Left renal cortex interstitium (tissue), 4 donors: ENCODE data around the gene KBTBD13. TPM values are rescaled to one million over a fixed set of nuclear protein-coding genes. Genes with fewer than 3 reads are reported as not detected.
"Not testable (repeated sequence)": the region's sequence is repeated elsewhere in the genome, so short reads cannot be mapped to it uniquely, and the experiment has no call there.

Source experiments
- DNase-seq, 4 donors: peaks; one replicate each; pipeline ENCODE4 v3.0.0-alpha.2; 2013; ENCODE audit warnings: low read depth in 4 of 4, low spot score in 2 of 4, missing footprints in 1 of 4
- polyA plus RNA-seq, 4 donors: library from polyadenylated mRNA; unstranded; fragments of 120-200 nt; gene quantifications; one replicate each; pipeline ENCODE4 v1.2.1, GENCODE V29; 2013; ENCODE audit not compliant: insufficient read length in 4 of 4

KBTBD13 gene
- polyA plus RNA-seq, 4 donors = 0.04 to 0.05 (median 0.05) TPM; not detected in 1

DNA sequence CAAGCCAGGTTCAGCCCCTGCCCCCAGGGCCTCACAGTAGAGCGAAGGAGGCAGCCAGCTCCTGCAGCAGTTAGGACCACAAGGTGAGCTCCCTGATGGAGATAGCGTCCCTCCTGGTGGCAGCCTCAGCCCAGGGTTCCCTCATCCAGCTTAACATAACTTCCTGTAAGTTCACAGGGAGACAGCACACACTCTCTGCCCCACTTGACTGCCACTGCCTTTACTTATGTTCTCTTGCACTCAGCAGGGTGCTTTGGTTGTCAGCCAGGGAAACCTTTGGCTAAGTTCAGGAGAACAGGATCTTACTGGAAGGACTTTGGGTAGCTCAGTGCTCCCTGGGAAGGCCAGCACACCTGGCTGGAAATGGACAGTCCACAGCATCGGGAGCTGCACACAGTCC, 10.9 kb downstream of the KBTBD13 start:
- DNase-seq = no peak

DNA sequence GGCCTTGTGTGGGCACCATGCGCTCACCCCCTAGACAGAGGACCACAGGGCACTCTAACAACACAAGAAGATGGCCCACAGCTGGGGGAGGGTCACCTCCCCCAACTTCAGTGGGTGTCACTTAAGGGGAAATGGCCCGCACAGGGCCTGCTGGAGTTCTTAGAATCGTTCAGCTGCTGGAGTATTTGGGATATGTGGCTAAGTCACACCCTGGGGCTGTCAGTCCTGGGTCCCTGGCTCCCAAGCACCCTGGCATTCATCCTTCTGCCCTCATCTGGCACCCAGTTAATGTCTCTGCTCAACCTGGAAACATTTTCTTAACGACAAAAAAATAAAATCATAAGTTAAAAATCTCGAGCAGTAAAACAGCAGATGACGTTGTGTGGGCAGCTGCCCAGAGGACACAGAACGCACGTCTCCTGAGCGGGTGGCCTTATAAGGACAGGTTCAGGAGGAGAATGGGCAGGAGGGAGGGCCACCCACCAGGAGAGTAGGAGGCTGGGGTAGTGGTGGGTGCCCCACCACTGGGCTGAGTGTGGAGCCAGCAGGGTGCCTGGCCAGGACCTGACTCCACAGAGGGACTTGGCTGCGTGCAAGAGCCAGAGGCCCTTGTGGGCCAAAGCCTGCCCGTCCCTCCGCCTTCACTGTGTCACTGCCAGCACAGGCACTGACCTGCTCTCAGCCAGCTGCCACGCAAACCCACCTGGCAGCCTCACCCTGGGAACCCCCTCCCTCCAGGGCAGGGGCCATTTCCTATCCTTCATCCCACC, 11.5 kb downstream of the KBTBD13 start:
- no peak for DNase-seq

DNA sequence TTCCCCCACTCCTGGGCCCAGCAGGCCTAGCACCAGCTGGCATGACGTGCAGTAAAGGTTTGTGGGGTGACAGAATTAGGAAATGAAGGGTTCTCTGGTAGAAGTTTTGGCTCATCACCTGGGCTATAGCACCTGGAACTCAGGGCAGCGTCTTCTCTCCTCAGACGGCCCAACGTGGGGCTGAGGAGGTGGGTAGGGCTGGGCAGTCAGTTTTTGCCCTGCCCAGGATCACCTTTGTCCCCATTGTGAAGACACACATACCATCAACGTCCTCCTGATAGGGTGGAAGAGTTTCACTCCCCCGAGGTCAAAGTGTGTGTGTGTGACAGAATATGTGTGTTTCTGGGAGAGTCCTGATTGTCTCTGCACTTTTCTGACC, 12.1 kb downstream of the KBTBD13 start:
- no peak for DNase-seq

DNA sequence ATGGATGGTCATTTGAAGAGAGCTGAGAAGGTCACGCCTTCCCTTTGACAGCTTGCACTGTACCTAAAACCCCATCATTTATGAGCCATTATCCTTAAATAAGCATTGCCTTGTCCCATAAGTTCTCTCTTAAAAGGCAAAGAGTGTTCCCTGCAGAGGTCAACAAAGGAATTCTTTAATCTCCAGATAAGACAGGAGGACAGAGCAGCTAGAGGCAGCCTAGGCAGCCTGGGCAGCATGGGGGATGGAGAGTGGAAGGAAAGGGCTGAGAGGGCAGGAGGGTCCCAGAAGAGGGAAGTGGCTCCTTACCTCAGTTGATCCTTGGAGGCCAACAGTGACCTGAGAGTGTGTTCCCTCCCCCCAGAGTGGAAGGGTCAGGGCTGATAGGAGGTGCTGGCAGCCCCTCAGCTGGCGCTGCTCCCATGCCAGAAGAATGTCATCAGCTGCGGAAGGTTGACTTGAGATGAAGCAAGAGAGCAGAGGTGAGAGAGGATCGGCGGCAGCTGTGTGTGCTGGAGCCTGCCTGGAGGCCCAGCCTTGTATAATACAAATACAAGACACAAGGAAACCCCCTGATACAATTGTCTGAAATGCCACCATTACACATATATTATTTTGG, 12.8 kb downstream of the KBTBD13 start:
- DNase-seq = no peak

DNA sequence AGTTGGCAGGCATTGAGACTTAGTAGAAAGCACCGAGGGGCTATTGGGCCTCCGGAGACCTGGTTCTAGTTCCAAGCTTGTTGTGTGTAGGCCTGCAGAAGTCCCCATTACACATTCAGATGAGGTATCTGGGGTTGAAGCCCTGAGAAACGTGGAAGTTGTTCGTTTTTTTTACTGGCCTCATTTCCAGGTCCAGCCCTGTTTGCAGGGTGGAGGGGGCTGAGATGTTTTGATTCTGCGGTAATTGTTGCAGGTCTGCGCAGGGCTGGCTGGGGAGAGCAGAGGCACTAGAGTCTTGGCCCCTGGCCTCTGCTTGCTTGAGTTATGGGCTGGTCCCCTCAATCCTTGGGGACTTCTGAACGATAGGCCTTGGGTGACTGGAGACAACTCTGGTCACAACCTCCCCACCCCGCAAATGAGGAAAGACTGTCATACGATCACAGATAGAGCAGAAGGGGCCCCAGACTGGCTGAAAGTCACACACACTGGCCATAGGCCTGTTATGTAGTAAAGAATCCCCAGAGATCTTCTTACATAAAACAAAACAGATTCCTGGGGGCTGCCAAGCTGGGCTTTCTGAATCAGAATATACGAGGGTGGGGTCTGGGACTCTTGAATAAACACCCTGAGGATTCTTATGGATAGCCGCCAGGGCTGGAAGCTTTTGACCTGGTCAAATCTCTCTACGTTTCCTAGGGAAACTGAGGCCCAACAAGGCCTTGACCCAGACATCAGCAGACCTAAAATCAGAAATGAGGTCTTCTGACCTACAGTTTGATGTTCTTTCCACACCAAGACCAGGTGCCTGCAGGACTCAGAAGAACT, 15.6 kb downstream of the KBTBD13 start:
- DNase-seq = no peak

DNA sequence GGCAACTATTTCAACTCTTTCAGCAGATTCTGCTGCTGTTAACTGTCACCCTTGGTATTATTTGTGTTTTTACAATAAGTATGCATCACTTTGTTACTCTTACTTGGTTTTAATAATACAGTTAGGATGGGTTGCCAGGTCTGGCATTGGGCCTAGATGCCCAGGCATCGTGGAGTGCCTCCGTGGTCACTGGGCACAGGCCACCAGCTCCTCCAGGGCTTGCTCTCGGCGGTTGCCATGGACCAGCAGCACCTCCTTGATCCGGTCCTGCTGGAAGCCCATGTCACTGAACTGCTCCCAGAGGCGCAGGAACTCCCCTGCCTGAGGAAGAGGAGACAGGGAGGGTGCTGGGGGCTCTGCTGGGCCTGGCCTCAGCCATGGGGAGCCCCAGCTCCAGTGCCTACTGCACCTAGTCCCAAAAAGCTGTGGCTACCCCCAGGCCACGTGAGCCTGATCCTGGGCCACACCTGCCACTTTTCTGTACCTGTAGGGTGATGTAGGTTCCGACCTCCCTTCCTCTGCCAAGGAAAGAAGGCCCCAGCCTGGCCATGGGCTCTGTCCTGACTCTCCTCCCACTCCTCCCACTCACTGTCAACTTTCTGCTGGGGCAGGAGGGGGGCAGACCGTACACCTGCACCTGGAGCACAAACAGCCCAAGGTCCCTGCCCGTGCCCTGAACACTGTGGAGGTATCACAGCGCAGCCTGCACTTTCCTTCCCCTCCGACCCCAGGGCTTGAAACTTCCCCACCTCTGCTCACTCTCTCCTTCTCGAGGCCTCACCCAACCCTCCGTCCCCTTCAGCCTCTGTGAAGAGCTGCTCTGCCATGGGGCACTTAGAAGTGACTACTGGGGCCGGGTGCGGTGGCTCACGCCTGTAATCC, 16.6 kb downstream of the KBTBD13 start:
- no peak for DNase-seq

DNA sequence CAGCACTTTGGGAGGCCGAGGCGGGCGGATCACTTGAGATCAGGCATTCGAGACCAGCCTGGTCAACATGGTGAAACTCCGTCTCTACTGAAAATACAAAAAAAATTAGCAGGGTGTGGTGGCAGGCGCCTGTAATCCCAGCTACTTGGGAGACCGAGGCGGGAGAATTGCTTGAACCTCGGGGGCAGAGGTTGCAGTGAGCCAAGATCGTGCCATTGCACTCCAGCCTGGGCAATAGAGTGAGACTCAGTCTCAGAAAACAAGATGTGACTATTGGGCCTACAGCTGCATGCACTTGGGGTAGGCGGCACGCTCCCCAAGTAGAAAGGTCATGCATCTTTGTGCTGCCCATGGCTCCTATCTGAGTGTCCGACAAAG, 17.2 kb downstream of the KBTBD13 start:
- not testable (repeated sequence) for DNase-seq

DNA sequence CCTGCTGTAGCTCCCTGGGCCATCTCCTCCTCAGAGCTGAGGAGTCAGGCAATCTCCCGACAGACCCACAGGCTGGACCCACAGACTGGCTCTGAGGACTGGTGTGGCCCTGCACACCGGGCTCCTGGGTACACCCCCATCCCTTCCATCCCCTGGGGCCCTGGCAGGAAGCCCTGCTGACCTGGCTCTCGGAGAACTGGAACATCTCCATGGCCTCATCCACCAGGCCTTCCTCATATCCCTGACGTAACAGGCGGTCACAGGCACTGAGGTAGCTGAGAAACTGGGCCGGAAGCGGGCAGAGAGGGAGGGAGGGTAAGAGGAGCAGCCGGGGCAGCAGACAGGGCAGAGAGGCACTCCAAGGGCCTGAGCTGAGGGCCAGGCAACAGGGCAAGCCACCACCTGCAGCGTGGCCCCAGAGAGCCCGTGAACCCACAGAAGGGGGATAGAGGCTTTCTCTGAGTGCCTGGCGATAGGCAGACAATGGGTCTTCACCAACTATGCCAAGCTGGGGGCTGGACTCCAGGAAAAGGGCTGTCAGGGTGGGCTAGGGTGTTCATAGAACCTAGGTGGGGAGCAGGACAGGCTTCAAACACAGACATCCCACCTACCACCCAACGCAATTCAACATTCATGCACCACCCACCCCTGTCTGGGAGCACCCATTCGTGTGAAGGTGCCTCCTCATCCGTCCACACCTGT, 17.9 kb downstream of the KBTBD13 start:
- no peak for DNase-seq

DNA sequence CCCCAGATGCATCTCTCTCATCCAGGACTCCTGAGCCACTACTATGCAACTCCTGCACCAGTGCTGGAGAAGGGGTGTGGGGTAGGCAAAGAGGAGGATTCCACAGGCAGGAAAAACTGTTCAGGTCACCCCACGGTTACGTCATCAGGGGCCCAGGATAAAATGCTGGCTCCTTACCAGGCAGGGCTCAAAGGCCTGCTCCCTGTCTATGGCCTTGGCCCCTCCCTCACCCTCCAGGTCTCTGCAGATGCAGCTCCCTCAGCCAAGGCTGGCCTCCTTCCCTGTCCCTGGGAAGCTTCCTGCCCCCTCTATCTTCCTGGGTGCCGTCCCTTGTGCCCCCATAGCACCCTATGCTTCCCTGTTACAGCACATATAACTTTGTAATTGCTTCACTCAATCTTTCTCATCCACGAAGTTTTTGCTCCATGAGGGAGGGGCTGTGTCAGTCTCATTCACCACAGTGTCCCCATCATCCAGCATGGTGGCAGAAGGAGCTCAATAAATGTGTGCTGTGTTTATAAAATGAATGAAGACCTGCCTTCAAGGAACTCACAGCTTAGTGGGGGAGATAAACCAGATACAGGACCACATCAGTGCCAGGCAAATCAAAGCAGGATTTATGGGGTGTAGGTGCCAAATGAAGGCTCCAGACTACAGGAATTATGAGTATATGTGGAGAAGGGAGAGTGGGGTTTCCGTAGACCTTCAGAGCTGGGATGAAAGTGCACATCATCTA, 18.6 kb downstream of the KBTBD13 start:
- DNase-seq = no peak

DNA sequence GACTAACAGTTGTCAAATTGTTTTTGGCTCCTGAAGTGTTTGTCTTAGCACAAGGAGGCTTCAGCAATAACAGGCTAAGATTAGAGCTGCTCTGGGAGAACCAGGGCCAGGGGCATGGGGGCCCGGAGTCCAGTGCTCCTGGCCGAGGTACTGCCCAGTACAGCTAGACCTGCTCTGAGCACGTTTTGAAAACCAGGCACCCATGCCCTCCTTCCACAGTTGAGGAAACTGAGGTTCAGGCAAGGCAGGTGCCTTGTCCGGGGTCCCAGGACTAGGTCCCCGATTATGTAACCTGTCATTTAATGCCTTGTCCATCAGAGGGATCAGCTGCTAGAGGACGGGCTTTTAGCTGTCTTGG, 19.2 kb downstream of the KBTBD13 start:
- DNase-seq = no peak

DNA sequence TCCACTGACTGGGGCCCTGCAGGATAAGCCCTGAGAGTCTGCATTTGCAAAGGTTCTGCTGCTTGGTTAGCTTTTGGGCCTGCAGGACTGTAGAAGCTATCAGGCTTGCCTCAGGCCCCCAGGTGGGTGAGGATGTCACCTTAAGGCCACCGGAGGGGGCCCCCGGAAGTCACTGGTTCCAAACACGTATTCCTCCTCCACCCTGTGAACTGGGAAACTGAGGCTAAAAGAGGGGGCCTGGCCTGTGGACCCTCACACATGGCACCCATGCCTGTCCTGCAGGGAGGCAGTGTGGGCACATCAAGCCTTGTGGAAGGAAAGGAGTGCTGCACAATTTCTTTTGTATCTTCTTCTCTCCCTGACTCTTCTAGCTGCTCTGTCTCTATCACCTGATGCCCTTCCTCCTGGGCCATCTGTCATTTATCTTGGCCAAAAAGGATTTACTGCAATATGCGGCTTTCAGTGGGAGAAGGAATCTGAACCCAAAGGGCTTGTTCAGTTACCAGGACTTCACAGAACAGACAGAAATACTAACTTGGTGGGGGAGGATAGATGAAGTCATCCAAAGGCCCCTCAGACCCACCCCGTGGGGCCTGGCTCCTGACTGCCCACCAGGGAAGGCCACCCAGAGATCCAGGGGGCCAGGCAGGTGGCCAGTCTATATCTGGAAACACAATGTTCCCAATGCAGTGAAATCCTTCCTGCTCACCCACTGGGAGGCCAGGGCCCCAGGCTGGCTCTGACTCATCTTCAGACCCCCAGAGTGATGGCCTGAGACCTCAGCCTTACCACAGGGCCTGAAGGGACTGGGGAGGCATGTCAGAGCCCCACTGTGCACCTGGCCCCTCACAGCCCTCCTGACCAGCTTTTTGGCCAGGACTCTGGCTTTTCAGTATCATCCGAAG, 20.2 kb downstream of the KBTBD13 start:
- DNase-seq = no peak

DNA sequence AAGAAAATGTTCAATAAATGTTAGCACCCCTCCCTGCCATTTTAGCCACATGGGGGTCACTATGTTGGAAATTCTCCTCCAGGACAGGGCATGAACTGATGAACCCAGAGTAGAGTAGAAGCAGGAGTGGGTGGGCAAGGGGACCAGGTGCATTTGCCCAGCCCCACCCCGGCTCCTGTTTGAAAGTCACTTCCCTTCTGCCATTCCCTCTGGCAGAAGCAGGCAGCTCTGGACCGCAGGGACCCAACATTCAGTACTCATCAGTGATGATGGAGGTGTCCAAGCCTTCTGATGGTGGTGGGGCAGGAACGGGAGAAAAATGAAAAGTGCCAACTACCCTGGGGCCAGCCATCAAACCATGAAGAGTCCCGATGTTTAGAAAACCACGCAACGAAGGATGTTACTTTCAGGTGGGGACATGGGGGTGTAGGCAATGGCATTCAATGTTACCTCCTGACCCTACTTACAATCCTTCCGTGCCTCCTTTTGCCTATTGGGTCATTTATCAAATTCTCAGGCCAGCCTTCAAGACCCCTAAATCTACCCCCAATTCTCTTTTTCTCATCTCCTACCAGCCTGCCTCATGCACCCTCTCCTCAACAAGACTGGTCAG, 21.2 kb downstream of the KBTBD13 start:
- DNase-seq = no peak

DNA sequence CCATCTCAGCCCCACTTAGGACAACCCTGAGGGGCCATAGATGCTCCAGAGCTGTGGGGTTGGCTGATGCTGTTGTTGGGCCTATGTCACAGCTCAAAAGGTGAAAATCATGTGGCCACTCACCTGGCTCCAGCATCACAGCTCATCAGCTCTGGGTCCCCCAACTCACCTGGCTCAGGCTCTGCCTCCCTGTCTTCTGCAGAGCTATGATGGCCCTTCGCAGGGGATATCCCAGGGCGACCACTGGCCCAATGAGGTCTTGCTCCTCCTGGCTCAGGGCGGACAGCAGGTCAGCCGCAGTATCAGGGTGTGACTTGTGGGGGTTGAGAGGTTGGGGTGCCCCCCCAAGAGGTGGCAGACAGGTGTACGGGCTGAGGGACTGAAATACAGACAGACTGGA, 22.8 kb downstream of the KBTBD13 start:
- no peak for DNase-seq

DNA sequence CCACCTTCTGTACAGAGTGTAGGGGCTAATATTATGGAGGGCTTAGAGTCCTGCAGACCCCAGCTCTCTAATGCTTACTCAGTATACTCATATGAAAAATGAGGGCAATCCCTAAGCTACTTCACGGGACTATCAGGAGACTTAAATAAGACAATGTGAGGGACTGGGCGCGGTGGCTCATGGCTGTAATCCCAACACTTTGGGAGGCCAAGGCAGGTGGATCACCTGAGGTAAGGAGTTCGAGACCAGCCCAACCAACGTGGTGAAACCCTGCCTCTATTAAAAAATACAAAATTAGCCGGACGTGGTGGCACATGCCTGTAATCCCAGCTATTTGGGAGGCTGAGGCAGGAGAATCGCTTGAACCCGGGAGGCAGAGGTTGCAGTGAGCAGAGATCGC, 23.3 kb downstream of the KBTBD13 start:
- not testable (repeated sequence) for DNase-seq

DNA sequence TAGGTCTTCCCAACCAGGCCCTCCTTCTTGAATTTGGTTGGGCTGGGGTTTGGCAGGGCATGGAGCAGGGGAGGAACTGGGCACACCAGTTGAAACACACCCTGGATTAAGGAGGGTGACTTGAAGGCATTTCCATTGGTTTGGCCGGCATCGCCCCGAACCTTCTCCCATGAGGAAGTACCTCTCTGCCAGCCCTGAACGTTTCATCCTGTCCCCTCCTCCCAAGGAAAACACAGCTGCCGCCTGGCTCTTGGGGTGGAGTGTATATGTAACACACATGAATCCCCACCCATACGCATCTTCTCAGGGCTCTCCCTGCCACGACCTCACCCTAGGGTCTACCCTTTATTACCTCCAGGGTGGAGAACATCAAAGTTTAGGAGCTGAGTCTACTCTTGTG, 23.9 kb downstream of the KBTBD13 start:
- no peak for DNase-seq

DNA sequence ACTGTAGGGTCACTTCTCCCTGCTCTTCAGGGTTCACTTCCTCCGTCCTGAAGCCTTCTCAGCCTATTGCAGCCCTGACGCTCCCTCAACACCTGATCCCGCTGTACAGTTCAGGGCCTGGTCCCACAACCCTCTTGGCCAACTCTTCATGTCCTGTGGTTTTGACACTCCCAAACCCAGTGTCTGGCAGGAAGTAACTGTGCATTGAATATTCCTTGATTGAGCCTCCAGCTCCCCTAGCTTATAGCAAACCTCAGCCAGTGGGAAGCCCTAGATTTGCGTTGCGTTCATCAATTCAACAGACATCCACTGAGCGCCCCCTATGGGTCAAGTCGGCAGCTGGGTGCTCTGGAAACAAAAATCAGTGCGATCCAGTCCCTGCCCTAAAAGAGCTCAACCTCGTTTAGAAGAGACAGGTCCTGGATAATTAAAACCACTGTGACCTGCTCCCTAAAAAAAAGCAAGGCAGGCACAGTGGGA, 24.9 kb downstream of the KBTBD13 start:
- DNase-seq = peak in 3 of 4 donors; percentile 62 to 84 (median 69)

DNA sequence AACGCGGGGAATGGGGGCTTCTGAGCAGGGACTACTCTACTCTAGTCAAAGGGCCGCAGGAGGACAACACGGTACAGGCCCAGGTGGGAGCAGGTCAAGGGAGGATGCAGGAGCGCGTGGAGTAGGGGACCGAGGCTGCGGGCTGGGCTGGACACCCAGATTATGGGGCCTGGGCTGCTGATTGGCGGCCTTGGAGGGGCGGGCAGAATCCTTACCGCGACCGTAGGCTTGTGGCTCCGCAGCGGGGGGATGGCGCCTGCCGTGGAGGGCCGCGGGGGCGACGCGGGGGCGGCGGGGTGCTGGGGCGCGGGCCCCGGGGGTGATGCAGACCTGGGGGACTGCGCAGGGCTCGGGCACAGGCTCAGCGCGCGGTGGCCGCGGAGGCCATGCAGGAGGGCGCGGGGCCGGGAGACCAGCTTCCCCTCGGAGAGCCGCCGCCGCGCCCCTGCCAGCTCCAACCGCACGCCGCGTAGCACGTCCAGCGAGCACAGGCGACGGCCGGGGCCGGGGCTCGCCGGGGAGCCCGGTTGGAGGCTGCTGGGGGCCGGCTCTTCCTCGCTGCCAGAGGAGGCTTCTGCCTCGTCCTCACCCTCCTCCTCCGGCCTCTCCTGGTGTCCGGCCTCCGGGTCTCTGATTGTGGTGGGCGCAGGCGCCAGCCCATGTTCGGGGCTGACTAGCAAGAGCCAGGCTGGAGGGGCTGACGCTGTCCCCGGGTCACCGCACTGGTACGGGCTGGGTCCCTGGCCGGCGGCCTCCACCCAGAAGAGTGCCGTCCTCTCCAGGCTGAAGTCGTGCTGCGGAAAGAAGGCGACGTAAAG, 25.6 kb downstream of the KBTBD13 start:
- no peak for DNase-seq
